C1 segment of cervical spinal cord (tissue), 14 donors: ENCODE data around the gene PTRHD1.
A peak's percentile ranks its signal among the peaks of the same experiment; 100 is the strongest.

Experiments
- DNase-seq, 14 donors: peaks; one replicate each; lab custom pipeline; 2025; lab: John Stamatoyannopoulos, UW

PTRHD1 gene

DNA sequence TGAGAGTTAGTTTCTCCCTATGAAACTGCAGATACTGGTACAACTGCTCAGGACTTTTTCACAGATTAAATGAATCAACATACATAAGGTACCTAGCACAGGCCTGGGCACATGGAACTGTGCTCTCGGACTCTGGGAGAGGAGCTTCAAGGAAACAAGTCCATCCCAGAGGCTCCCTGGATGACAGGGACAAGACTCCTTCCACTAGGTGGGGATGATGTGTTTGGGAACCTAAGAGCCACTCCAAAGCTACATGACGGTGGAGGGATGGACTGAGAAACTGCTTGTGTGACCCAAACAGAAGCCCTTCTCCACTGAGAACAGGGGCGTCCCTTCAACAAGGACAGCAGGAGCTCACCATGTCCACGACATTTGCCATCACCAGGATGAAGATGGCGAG is 37.2 kb upstream of the PTRHD1 start:
- no peak for DNase-seq

DNA sequence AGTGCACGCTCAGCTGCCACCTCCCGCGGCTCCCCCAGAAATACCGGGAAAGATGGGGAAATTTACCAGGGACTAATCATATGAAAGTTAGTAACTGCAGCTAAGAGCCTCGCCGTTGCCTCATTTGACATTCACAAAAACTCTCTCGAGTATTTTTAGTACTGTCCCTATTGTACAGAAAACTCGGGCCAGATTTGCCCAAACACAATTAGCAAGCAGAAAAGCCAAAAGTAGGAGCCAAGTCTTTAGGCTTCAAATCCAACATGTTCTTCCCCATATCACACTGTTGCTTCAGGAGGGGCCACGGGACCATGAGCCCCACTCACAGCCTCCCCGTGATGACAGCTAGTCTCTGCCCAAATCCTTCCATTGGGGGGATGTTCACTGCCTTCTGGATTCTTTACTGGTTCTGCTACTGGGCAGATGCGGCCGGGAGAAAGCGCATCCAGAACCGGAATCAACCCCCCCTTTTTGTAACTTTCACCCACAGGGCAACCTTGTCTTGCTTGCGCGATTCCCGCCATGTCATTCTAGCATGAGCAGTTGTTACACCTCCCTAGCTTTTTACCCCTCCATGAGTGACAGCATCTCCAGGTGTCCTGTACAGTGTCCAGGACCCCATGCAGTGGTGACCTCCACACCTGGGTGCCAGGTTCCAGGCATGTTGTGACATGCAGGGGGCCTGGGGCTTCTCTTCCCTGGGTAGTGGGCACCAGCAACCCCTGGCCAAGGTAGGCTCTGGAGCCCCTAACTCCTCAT is 35.2 kb upstream of the PTRHD1 start:
- DNase-seq, result no peak

DNA sequence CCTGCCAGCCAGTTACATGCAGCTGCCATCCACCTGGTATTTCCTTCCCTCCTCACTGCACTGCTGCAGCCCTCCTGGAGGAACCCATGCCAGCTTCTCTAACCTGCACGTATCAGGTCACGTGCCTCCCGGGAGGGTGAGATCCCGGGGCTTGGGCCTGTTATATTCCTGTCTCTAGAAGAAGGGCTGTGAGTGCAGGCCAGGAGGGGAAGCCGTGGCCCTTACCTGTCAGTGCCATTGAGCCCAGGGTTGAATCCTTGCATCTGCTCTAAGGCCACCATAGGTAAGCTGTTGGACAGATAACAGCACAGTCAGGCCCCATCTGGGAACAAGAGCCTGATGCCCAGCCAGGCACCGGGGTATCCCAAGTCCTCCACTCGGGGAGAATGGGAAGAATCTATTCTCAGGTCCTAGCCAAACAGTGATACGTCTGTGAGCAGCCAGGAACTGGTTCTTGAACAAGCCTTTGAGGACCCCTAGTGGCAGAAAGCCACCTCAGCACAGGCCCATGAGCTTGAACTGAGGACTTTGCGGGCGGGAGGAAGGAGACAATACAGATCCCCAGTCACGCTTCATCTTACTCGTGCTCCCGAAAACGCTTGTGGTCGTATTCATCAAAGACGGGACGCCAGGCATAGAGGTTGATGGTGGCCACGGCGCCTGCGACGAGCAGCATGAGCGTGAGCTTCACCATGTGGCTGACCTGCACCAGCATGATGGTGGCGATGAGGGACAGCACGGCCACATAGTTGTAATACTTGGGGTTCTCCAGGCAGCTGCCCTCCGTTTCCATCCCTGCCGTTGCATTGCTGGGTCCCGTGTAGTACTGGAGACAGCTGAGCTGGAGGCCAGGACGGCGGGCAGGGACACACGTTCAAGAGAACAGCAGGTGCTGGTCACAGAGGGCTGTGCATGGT is 34.4 kb upstream of the PTRHD1 start:
- peak in 13 of 14 donors; percentile 30 to 87 (median 67) for DNase-seq

DNA sequence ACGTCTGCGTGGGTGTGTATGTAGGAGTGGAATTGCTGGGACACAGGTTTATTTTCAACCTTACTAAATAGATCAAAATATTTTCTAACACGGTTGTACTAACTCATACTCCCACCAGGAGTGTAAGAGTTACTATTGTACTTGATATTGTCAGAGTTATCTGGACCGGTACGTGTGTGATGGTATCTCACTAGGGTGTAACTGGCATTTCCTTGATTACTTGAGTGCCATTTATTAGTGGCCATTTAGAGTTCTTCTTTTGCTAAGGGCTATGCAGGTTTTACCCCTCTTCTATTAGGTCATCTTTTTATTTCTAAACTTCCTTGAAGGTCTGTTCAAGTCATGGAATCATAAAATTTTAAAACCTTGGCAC is 33.6 kb upstream of the PTRHD1 start:
- DNase-seq, result no peak

DNA sequence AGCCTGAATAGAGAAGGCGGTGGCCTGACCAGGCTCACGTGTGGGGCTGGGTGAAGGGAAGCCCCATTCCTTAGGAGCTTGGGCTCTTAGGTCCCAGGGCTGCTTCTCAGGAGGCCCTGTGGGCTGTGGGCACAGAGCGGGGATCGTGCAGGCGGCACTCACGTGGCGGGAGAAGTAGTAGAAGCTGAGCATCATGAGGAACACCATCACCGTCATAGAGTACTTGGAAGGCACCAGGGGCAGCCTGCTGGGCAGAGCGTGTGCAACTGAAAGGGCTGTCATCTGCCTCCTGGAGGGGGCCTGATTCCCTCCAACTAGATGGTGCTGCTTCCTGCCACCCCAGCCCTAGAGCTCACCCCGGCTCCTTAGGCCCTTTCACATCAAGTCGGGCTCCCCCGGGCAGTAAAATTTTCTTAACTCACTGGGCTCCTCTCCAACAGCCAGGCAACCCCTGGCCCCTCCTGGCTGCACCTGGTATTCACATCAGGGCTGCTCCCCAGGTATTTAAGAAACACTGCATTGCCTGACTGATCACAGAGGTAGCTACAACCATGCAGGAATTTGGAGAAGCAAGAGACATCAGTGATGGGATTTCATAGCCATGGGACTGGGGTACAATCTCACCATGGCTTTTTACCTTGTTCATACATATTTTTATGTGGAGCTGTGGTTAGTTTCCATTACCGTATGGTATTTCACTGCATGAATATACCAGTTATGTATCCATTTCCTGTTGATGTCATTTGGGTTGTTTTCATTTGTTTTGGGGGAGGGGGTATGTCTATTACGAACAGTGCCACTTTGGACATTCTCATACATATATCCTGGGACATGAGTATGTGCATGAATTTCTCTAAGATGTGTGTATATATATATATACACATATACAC is 32.9 kb upstream of the PTRHD1 start:
- no peak for DNase-seq

DNA sequence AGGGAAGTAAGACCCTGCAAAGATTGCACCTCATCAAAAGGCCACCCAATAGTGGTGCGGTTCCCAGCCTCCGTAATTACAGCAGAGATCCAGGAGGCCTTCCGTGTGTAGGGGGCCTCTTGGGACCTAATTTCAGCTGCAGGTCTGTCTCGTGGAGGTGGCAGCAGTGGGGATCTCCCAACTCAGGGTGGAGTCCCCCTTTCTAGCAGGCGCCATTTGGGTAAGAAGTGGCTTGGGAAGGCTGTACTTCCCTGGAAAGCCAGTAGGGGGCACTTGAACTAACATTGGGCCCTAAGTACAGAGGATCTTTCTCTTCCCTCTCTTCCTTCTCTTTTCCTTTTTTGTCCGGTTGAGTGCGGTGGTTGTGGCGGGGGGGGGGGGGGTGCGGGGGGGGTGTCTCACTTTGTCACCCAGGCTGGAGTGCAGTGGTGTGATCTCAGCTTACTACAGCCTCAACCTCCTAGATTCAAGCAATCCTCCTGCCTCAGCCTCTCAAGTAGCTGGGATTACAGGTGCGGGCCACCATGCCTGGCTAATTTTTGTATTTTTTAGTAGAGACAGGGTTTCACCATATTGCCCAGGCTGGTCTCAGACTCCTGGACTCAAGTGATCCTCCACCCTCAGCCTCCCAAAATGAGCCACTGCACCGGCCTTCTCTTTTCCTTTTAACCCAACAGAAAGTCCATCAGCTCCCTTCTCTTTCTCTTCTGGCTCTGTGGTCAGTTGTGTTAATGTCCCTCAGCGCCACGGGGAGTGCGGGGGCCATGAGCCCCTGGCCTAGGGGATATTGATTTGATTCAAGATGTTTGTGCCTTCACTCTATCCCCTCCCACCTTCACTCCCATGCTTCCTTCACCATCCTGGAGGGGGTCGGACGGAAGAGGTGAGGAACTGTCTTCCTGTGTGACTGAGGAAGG is 32.0 kb upstream of the PTRHD1 start:
- DNase-seq, result no peak

DNA sequence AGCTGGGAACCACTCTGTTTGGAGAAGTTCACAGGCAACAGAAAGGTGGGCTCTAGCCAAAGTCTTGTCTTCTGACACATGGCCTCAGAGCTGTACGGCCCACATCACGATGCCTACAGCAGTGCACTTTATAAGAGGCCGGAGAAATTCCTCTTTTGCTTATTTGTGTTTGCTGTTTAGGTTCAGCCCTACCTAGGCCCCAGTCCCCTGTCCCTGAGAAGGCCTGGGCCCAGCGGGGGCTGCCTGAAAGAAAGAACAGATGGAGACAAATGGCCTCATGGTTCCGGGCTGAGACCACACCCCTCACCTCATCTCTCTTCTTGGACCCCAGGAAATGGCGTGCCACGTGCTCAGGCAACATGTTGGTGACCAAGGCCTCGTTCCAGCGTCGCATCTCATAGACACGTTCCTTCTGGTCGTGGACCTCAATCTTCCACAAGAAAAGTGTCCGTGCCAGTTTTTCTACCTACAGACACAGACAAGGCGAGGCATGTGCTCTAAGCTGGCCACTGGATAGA is 30.9 kb upstream of the PTRHD1 start:
- no peak for DNase-seq

DNA sequence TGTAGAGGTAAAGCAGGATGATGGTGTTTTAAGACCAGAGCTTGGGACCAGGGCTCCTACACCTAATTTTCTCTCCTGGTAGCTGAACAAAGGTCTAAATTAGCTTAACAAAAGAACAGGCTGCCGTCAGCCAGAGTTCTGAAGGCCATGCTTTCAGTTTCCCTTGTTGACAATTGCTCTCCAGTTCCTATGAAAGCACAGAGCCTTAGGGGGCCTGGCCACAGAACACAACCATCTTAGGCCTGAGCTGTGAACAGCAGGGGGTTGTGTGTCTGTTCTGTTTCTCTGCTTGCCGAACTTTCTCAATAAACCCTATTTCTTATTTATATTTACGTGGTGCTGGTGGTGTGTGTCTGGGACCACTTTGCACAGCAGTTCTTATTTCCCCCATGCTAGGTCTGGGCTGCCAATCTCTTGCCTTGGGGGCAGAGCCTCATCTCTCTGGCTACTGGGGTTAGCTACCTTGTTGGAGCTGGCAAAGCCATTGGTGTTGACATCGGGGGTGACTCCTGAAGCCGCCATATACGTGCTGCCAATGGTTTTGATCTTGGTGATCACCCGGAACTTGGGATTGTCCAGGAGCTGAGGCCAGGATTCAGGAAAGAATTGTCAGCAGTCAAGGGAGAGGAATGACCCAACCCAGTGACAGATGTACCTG is 29.0 kb upstream of the PTRHD1 start:
- peak in 1 of 14 donors; percentile 19 for DNase-seq

DNA sequence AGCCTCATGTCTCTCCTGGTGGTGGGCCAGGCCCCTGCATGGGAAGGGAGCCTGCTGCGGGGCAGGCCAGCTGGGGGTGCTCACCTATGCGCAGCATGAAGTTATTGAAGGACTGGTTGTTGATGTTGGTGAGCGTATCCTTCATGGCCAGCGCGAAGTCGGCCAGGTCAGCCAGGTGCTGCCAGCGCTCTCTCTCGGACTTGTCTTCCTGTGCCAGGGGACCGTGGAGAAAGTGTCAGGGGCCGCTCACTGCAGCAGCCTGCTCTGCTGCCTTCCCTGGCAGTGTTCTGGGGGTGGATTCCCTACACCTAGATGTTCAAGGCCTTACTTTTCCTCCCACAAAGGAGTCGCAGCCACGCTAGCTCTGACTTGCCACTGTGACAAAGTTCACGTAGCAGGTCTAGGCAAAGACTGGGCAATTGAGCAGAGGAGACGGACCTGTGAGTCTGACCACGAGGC is 28.3 kb upstream of the PTRHD1 start:
- DNase-seq, result no peak

DNA sequence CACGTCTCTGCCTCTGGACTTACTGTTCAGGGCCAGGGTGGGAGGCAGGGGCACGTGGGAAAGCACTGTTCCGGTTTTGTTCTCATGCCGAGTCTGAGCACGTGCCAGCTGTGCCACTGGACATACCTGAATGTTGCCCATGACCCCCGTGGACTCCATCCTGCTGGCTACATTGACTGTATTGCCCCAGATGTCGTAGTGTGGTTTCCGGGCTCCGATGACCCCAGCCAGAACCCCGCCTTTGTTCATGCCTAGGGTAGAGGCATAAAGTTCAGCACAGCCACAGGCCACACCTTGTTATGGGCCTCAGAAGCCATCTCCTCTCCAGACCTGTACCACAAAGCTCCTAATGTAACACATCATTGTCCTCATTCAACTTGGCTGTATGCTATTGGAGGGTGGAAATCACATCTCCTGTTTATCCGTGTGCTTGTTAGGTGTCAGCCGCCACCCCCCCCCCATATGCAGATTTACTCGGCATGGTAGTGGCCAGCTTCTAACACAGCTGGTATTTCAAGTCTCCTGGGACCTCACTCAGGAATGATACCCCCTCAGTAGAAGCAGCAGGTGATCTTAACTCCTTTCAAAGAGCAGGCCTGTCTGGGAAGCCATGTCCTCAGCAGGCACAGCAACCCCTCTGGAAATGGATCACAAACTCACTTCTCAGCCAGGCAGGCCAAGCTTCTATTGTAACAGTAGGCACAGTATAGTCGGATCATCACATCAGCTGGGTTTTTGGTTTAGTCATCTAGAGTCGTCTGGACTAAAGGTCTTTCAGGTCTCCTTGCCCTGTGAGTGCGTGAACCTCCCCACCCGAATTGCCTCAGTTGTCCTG is 27.6 kb upstream of the PTRHD1 start:
- no peak for DNase-seq

DNA sequence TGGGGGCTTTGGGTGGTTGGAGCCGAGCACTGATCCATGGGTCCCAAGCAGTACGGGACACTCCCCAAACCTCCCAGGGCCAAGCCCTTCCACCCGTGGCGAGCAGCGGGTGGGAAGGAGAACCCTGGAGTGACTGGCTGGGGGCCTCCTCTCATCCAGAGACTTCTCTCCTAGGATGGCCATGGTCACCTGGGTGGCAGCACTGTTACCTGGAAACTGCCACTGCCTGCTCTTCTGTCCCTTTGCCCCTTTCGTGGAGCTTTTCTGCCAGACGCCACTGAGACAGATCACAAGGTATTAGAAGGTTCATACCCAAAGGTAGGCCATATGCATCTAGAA is 27.0 kb upstream of the PTRHD1 start:
- DNase-seq, result no peak

DNA sequence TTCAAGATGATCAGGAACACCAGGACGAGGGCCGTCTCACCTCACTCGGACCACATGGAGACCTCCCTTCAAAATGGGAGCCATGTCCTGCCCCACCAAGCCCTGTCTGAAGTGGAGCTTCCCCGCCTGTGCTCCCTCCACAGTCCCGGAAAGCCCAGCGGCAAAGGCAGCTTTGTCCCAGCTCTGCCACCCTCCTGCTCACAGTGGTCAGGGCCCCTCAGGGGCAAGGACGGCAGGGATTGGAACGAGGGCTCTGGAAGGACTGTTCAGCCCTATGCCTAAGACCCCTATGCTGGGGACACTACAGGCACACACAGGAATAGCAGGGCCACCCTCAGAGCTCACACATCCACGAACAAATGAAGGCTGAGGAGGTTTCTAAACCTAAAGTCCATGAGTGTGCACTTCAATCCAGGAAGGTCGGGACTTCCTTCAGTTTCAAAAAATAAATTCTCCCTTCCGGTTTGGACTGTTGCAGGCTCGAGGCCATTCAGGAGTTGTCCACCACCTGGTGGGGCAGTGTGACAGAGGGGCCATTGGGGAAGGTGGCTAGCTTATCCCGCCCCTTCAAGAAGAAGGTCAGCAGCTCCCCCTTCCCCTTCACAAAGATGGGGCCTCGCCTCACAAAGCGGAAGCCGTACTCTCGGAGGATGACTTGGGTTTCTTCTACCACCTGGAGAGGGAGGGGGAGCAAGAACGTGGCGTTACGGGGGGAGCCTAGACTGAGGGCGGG is 26.4 kb upstream of the PTRHD1 start:
- DNase-seq, result no peak

DNA sequence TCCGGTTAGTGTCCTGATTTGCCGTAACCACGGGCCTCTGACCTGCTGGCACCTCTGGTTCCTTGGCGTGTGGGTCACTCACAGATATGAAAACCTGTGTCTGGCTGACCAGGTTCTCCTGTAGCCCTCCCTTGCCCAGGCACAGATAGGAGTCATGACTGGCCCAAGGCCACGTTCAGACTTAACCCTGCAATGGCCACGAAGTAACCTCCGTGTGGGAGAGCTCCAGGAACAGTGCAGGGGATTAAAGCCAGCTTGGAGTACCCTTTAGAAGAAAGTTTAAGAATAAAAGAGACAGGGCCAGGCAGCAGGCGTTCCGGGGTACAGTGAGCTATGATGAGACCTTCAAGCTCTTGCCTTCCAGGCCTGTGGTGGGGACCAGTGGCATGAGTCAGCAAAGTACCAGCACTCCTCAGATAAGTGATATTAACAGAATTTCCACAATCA is 25.6 kb upstream of the PTRHD1 start:
- no peak for DNase-seq

DNA sequence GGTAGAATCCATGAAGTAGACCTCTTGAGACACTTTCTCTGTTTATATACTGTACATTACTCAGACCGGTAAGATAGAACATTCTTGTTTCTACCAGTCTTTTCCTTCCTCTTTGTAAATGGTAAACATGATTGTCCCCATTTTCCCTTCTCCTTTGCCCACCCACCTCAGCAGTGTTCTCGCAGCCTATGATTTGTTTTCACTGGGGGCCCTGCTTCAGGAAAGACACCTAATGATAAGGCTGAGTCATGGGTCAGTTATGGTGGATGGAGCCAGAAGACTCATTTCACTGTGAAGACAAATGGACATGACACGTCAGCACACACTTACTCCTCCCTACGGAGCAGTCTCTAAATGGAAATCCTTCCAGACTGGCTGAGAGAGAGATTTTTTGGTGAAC is 23.7 kb upstream of the PTRHD1 start:
- DNase-seq, result no peak

DNA sequence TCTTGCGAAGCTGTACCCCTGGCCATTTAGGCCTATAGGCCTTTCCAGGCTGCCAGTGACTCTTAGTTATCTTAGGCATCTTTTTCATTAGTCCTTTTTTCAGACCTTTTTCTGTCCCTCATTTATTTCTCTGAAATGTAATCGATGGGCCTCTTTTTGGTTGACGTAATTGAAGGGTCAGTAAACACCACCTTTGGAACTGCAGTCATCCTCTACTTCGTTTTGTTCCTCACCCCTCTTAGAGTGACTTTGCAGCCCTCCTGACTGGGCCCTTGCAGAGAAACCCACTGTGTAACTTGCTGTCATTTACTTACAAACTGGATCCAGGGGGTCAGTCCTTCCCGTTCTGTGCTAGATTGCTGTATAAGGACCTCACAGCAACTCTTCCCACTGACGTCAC is 23.2 kb upstream of the PTRHD1 start:
- DNase-seq, result no peak

DNA sequence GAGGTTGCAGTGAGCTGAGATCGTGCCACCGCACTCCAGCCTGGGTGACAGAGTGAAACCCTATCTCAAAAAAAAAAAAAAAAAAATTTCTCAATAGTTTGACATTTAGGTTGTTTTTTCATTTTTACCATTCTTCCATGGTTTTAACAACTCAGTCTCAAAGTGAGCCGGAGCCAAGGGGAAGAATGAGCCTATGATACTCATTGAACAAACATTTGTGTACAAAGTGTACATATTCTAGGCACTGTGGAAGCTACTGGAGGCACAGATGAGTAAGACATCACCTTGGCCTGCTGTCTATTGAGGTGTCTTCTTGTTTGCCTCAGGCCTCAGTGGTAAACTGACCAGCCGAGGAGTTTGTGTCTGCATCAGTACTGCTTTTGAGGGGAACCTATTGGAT is 22.0 kb upstream of the PTRHD1 start:
- no peak for DNase-seq

DNA sequence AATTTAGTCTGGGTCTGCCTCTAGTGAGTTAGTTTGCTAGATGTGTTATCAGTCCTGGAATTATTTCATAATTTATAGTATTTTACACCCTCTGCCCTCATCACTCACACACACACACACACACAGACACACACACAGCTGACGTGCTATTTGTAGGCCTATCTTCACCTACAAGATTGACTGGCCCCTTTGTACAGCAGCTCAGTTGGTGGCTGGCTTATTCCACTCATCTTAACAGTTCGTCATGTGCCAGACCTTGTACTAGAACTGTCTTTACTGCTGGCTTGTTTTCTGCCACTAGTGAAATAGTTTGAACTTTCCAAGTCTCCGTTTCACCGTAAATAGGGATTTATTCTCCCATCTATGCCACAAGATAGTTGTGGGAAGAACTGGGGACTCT is 21.3 kb upstream of the PTRHD1 start:
- DNase-seq, result no peak

DNA sequence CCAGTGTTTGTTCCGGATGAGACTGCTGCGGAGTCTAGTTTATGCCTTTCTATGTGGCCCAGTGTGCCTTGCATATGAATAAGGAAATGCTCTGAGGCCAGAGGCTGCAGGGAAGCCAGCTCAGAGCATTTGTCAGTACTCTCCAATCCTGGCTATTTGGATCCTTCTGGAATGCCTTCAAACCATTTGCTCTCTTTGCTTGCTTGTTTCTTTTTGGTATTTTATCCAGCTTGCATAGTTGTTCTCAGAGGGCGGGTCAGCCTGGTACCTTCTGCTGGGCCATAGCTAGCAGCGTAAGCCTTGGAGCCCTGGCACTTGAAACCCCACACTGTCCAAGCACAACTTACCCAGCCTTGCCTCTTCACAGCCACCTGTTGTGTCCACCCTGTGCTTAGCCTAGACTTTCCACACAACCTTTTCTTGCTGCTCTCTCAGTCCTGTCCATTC is 20.5 kb upstream of the PTRHD1 start:
- peak in 4 of 14 donors; percentile 12 to 55 (median 31) for DNase-seq
